ENCODE measurements around the gene NOVA2.

DNA sequence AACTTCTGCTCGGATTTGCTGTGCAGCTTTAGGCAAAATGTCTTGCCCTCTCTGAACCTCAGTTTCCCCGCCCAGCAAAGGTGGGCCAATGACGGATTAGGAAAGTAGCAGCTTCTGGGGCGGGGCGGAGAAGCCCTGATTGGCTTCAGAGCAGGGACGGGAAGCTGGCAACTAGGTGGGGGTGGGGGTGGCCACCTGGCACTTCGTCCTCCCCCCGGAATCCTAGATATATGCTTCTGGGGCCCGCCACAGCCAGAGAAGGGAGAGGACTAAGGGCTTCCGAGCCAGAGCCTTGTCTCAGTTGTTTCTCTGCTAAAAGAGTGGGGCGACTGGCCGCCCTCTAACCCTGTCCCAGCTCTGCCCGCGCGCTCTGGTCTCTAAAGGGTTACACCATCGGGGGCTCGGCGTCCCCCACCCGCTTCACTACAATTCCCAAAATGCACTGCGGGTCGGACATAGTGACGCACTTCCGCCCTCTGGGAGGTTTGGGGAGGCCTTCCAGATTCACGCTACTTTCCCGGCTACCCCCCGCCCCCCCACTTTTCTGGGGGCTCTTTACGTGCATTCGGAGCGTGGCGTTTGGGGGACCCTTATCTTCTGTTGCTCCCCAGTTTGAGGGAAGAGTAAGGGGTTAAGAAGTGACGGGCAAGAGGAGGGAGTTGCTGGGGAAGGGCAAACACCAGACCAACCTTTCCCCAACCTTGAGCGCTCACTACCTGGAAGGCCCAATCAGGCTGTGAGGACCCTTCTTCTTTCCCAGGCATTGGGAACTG, 87.1 kb downstream of the NOVA2 start:
- TF ChIP-seq YY1 (IDR thresholded peaks at IDR 0.05; ENCODE audit: low read depth) (peak; percentile 48; the same call in 1 of the 2 replicates), TAF1 (IDR thresholded peaks at IDR 0.05; ENCODE audit: borderline replicate concordance, low read depth, low read length) (peak; percentile 43), USF2 (IDR thresholded peaks at IDR 0.05; ENCODE audit: borderline replicate concordance, low read depth, low read length) (no peak)
- TF ChIP-seq, protein P1, sequence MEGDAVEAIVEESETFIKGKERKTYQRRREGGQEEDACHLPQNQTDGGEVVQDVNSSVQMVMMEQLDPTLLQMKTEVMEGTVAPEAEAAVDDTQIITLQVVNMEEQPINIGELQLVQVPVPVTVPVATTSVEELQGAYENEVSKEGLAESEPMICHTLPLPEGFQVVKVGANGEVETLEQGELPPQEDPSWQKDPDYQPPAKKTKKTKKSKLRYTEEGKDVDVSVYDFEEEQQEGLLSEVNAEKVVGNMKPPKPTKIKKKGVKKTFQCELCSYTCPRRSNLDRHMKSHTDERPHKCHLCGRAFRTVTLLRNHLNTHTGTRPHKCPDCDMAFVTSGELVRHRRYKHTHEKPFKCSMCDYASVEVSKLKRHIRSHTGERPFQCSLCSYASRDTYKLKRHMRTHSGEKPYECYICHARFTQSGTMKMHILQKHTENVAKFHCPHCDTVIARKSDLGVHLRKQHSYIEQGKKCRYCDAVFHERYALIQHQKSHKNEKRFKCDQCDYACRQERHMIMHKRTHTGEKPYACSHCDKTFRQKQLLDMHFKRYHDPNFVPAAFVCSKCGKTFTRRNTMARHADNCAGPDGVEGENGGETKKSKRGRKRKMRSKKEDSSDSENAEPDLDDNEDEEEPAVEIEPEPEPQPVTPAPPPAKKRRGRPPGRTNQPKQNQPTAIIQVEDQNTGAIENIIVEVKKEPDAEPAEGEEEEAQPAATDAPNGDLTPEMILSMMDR (IDR thresholded peaks at IDR 0.05) = no peak
